Neural progenitor cell (in vitro differentiated cells): ENCODE measurements around the gene MAGI1. TPM values are rescaled to one million over a fixed set of nuclear protein-coding genes. Genes with fewer than 3 reads are reported as not detected.
A peak's percentile ranks its signal among the peaks of the same experiment; 100 is the strongest.
"Not testable (repeated sequence)": the region's sequence is repeated elsewhere in the genome, so short reads cannot be mapped to it uniquely, and the experiment has no call there.

Experiments
- DNase-seq: peaks from one replicate; pipeline ENCODE4 v3.0.0-alpha.2; 2016; ENCODE audit warnings: low spot score
- H2AFZ ChIP-seq: fragments of 200-600 bp; sonication (generic); replicated peaks from 2 replicates; pipeline ENCODE4 v1.6.1; 2016; ENCODE audit warnings: antibody characterized with exemption
- H3F3A ChIP-seq: fragments of 200-600 bp; sonication (generic); 2 replicates; pipeline ENCODE4 v1.6.1; 2016; ENCODE audit warnings: antibody characterized with exemption, low read depth
- H3K27ac ChIP-seq: fragments of 200-600 bp; sonication (generic); 2 replicates; pipeline ENCODE4 v1.5.1; 2016; ENCODE audit warnings: mild to moderate bottlenecking
- H3K27me3 ChIP-seq: fragments of 200-600 bp; sonication (generic); 2 replicates; pipeline ENCODE4 v1.6.1; 2016; ENCODE audit warnings: mild to moderate bottlenecking, moderate library complexity
- H3K36me3 ChIP-seq: fragments of 200-600 bp; sonication (generic); 2 replicates; pipeline ENCODE4 v1.5.1; 2016
- H3K4me1 ChIP-seq: fragments of 200-600 bp; sonication (generic); 2 replicates; pipeline ENCODE4 v1.6.1; 2016; ENCODE audit warnings: mixed run types
- H3K4me2 ChIP-seq: fragments of 200-600 bp; sonication (generic); 2 replicates; pipeline ENCODE4 v1.6.1; 2016
- H3K4me3 ChIP-seq: fragments of 200-600 bp; sonication (generic); 2 replicates; pipeline ENCODE4 v1.5.1; 2016
- H3K79me2 ChIP-seq: fragments of 200-600 bp; sonication (generic); 2 replicates; pipeline ENCODE4 v1.6.1; 2016; ENCODE audit warnings: low read depth
- H3K9ac ChIP-seq: fragments of 200-600 bp; sonication (generic); 2 replicates; pipeline ENCODE4 v1.6.1; 2016
- H3K9me3 ChIP-seq: fragments of 200-600 bp; sonication (generic); 2 replicates; pipeline ENCODE4 v1.5.1; 2016; ENCODE audit warnings: low read depth
- H4K20me1 ChIP-seq: fragments of 200-600 bp; sonication (generic); 2 replicates; pipeline ENCODE4 v1.6.1; 2016; ENCODE audit warnings: low read depth
- H3K27ac Mint-ChIP-seq: 3 replicates; pipeline ENCODE4 v1.8.0; 2021; ENCODE audit warnings: mixed read lengths
- H3K27me3 Mint-ChIP-seq: 2 replicates; pipeline ENCODE4 v1.8.0; 2022; ENCODE audit warnings: low read depth, mild to moderate bottlenecking, inconsistent platforms, moderate library complexity, mixed read lengths; ENCODE audit not compliant: insufficient read depth
- H3K36me3 Mint-ChIP-seq: 3 replicates; pipeline ENCODE4 v1.8.0; 2021; ENCODE audit warnings: mixed read lengths
- H3K4me1 Mint-ChIP-seq: 3 replicates; pipeline ENCODE4 v1.8.0; 2021; ENCODE audit warnings: mixed read lengths
- H3K4me3 Mint-ChIP-seq: 3 replicates; pipeline ENCODE4 v1.8.0; 2021; ENCODE audit warnings: mild to moderate bottlenecking, moderate library complexity, mixed read lengths
- H3K9me3 Mint-ChIP-seq: 3 replicates; pipeline ENCODE4 v1.8.0; 2020; ENCODE audit warnings: mixed read lengths
- EZH2 ChIP-seq: fragments of 200-600 bp; sonication (generic); IDR thresholded peaks from 2 replicates; pipeline ENCODE4 v1.6.1; 2017; ENCODE audit warnings: antibody characterized with exemption, mild to moderate bottlenecking, moderate library complexity
- EZH2phosphoT487 ChIP-seq: fragments of 200-600 bp; sonication (generic); IDR thresholded peaks from 2 replicates; pipeline ENCODE4 v1.6.1; 2017; ENCODE audit warnings: antibody characterized with exemption
- total RNA-seq: library from RNA; depleted of rRNA; stranded (reverse); fragments of >200 nt; gene quantifications from 2 replicates; pipeline ENCODE4 v1.2.3, GENCODE V29; 2015; ENCODE audit warnings: low replicate concordance
- TF ChIP-seq, protein P1 (sequence below): fragments of 200-600 bp; sonication (generic); IDR thresholded peaks from 2 replicates; pipeline ENCODE4 v1.5.1; 2017; ENCODE audit warnings: antibody characterized with exemption, mild to moderate bottlenecking

The MAGI1 gene
- total RNA-seq, 1 donor from 2014 or later = 40.6 TPM

DNA sequence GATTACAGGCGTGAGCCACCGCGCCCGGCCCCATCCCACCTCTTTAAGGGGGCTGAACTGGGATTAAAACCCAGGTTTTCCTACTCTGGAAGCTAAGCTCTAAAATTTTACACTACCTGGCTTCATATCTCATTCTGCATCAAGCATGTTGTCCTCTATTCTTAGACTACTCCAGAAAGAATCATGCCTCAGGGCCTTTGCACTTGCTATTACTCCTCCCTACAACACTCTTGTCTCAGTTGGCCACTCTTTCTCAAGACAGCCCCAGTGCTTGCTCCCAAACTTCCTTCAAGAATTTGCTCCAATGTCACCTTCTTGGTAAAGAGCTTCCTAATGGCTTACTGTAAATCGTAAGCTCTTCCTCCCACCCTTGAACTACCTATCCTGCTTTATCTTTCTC, 521.7 kb downstream of the MAGI1 start:
- peaks cover 2% of the 10 kb centered on the region for H3K27me3 Mint-ChIP-seq
- Histone ChIP-seq H2AFZ (no peak overlapping the region), H3K4me3 (no peak overlapping the region), H3K79me2 (peaks cover 55% of the 10 kb centered on the region), H3K4me2 (no peak overlapping the region), H3K27ac (no peak overlapping the region), H4K20me1 (no peaks in the 10 kb centered on the region), H3K4me1 (no peaks in the 10 kb centered on the region), H3K27me3 (no peaks in the 10 kb centered on the region), H3K9me3 (no peaks in the 10 kb centered on the region), H3F3A (no peaks in the 10 kb centered on the region), H3K36me3 (no peaks in the 10 kb centered on the region), H3K9ac (no peak overlapping the region)
- H3K4me1 Mint-ChIP-seq = no peaks in the 10 kb centered on the region
- peaks cover 9% of the 10 kb centered on the region for H3K36me3 Mint-ChIP-seq
- peaks cover 12% of the 10 kb centered on the region for H3K9me3 Mint-ChIP-seq
- no peak overlapping the region for H3K27ac Mint-ChIP-seq
- TF ChIP-seq EZH2phosphoT487 (no peak), EZH2 (no peak)
- TF ChIP-seq, protein P1, sequence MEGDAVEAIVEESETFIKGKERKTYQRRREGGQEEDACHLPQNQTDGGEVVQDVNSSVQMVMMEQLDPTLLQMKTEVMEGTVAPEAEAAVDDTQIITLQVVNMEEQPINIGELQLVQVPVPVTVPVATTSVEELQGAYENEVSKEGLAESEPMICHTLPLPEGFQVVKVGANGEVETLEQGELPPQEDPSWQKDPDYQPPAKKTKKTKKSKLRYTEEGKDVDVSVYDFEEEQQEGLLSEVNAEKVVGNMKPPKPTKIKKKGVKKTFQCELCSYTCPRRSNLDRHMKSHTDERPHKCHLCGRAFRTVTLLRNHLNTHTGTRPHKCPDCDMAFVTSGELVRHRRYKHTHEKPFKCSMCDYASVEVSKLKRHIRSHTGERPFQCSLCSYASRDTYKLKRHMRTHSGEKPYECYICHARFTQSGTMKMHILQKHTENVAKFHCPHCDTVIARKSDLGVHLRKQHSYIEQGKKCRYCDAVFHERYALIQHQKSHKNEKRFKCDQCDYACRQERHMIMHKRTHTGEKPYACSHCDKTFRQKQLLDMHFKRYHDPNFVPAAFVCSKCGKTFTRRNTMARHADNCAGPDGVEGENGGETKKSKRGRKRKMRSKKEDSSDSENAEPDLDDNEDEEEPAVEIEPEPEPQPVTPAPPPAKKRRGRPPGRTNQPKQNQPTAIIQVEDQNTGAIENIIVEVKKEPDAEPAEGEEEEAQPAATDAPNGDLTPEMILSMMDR = no peak
- DNase-seq = no peak
- no peak overlapping the region for H3K4me3 Mint-ChIP-seq

DNA sequence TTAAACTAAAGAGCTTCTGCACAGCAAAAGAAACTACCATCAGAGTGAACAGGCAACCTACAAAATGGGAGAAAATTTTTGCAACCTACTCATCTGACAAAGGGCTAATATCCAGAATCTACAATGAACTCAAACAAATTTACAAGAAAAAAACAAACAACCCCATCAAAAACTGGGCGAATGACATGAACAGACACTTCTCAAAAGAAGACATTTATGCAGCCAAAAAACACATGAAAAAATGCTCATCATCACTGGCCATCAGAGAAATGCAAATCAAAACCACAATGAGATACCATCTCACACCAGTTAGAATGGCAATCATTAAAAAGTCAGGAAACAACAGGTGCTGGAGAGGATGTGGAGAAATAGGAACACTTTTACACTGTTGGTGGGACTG, 524.4 kb downstream of the MAGI1 start:
- not testable (repeated sequence) for H3K36me3 ChIP-seq, H3F3A ChIP-seq, H3K4me1 ChIP-seq, H2AFZ ChIP-seq, H3K36me3 Mint-ChIP-seq, H3K27me3 ChIP-seq, H3K4me1 Mint-ChIP-seq, H3K4me2 ChIP-seq, H3K9ac ChIP-seq, H3K4me3 Mint-ChIP-seq, H3K27ac Mint-ChIP-seq, H3K9me3 ChIP-seq, H3K4me3 ChIP-seq, DNase-seq, H4K20me1 ChIP-seq, H3K27ac ChIP-seq, H3K27me3 Mint-ChIP-seq
- H3K9me3 Mint-ChIP-seq = peaks cover 15% of the 10 kb centered on the region
- peaks cover 32% of the 10 kb centered on the region for H3K79me2 ChIP-seq

DNA sequence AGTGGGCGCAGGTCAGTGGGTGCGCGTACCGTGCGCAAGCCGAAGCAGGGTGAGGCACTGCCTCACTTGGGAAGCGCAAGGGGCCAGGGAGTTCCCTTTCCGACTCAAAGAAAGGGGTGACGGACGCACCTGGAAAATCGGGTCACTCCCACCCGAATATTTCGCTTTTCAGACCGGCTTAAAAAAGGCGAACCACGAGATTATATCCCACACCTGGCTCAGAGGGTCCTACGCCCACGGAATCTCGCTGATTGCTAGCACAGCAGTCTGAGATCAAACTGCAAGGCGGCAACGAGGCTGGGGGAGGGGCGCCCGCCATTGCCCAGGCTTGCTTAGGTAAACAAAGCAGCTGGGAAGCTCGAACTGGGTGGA, 529.3 kb downstream of the MAGI1 start:
- not testable (repeated sequence) for H3K36me3 Mint-ChIP-seq, H3K36me3 ChIP-seq, H3K4me1 Mint-ChIP-seq, DNase-seq, H3K4me1 ChIP-seq, H3K27me3 Mint-ChIP-seq, H3F3A ChIP-seq, H4K20me1 ChIP-seq, H3K9me3 ChIP-seq, H3K27me3 ChIP-seq
- H3K27ac Mint-ChIP-seq = peak overlapping the region; percentile 53
- Histone ChIP-seq H3K4me3 (peak overlapping the region; percentile 43), H3K79me2 (peaks cover 44% of the 10 kb centered on the region), H3K4me2 (peak overlapping the region; percentile 72), H3K27ac (peak overlapping the region; percentile 75), H3K9ac (peak overlapping the region; percentile 32), H2AFZ (peak overlapping the region; percentile 77)
- H3K9me3 Mint-ChIP-seq = peaks cover 12% of the 10 kb centered on the region
- peak overlapping the region; percentile 57 for H3K4me3 Mint-ChIP-seq

DNA sequence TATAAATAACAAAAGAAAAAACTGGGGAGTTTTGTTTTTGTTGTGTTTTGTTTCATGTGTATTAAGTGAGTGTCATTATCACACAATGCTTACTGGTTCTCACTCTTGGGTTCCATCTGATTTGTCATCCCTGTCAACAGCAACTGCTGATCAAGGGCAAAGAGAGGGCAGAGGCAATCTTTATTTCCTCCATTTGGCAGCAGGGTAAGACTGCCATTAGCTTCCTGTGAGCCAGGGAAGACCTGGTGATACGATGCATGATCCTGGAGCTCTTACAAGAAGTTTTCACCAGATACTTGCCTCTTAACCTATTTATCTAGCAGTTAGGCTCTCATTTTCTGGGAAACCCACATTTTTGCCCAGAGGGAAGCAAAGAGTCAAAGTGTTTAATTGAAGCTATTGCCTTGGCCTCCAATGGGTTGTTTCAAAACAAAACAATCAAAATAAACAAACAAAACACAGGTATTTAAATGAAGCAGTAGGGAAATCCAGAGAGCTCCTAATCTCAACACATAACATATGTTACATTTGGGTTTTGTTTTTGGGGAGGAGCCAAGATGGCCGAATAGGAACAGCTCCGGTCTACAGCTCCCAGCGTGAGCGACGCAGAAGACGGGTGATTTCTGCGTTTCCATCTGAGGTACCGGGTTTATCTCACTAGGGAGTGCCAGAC, 529.8 kb downstream of the MAGI1 start:
- Histone ChIP-seq H2AFZ (peak overlapping the region; percentile 77), H3F3A (no peaks in the 10 kb centered on the region), H3K27ac (peak overlapping the region; percentile 75), H3K79me2 (peaks cover 46% of the 10 kb centered on the region), H3K4me1 (no peaks in the 10 kb centered on the region), H3K9me3 (no peaks in the 10 kb centered on the region), H3K36me3 (no peaks in the 10 kb centered on the region), H3K9ac (peak overlapping the region; percentile 32), H4K20me1 (no peaks in the 10 kb centered on the region), H3K4me3 (peak overlapping the region; percentile 43), H3K27me3 (no peaks in the 10 kb centered on the region), H3K4me2 (peak overlapping the region; percentile 72)
- Mint-ChIP-seq H3K27me3 (no peaks in the 10 kb centered on the region), H3K4me3 (peak overlapping the region; percentile 57), H3K36me3 (peaks cover 8% of the 10 kb centered on the region), H3K9me3 (peaks cover 12% of the 10 kb centered on the region), H3K4me1 (peaks cover 8% of the 10 kb centered on the region), H3K27ac (peak overlapping the region; percentile 53)
- no peak for DNase-seq
- no peak for TF ChIP-seq EZH2
- TF ChIP-seq, protein P1 = no peak
- TF ChIP-seq EZH2phosphoT487 = no peak
